Lung (tissue), 12 donors: ENCODE results near the gene MAN1B1. TPM values are rescaled to one million over a fixed set of nuclear protein-coding genes. Genes with fewer than 3 reads are reported as not detected.

Experiments
- ATAC-seq: fragments of 200-7000 bp; cut with Tn5 transposase; one replicate; pipeline ENCODE4 v1.9.1; 2020; ENCODE audit warnings: moderate number of reproducible peaks; ENCODE audit not compliant: insufficient read depth, low FRiP score
- DNase-seq, 3 donors: peaks; one replicate each; pipeline ENCODE4 v3.0.0-alpha.2; 2013 to 2017
- H3K27ac ChIP-seq, 2 donors: one replicate each; pipeline ENCODE4 v1.5.1; 2013; ENCODE audit warnings: mild to moderate bottlenecking in 2 of 2, moderate library complexity in 2 of 2, control low read depth in 1 of 2, inconsistent platforms in 1 of 2, low read depth in 1 of 2, low read length in 1 of 2
- H3K27me3 ChIP-seq, 3 donors: one replicate each; pipeline ENCODE4 v1.5.1; 2013; ENCODE audit warnings: low read length in 2 of 3; ENCODE audit not compliant: control insufficient read depth in 3 of 3, insufficient read depth in 3 of 3
- H3K36me3 ChIP-seq, 4 donors: one replicate each; pipeline ENCODE4 v1.5.1; 2013; ENCODE audit warnings: low read length in 4 of 4, mild to moderate bottlenecking in 1 of 4, moderate library complexity in 1 of 4; ENCODE audit not compliant: control insufficient read depth in 4 of 4, insufficient read depth in 4 of 4
- H3K4me1 ChIP-seq, 5 donors: one replicate each; pipeline ENCODE4 v1.5.1; 2013; ENCODE audit warnings: low read length in 5 of 5, mild to moderate bottlenecking in 2 of 5, moderate library complexity in 1 of 5; ENCODE audit not compliant: control insufficient read depth in 5 of 5, insufficient read depth in 5 of 5
- H3K4me3 ChIP-seq: one replicate; pipeline ENCODE4 v1.5.1; 2013; ENCODE audit warnings: mild to moderate bottlenecking, control low read depth, moderate library complexity
- H3K9ac ChIP-seq, 2 donors: one replicate each; pipeline ENCODE4 v1.5.1; 2013; ENCODE audit warnings: low read length in 2 of 2, control low read depth in 1 of 2; ENCODE audit not compliant: insufficient read depth in 1 of 2
- H3K9me3 ChIP-seq, 4 donors: one replicate each; pipeline ENCODE4 v1.5.1; 2013; ENCODE audit warnings: low read length in 3 of 4, mild to moderate bottlenecking in 1 of 4, moderate library complexity in 1 of 4; ENCODE audit not compliant: control insufficient read depth in 4 of 4, insufficient read depth in 3 of 4
- CTCF ChIP-seq: IDR thresholded peaks from 2 replicates; pipeline ENCODE4 v1.5.1; 2012; ENCODE audit warnings: mild to moderate bottlenecking; ENCODE audit errors: control extremely low read depth, extremely low read depth
- WGBS, 2 donors: extraction: QIAGEN DNeasy Blood & Tissue Kit; methylation state at CpG; one replicate each; pipeline ENCODE4 v1.1.7; 2013; 5-methylcytosine and 5-hydroxymethylcytosine counted together
- polyA plus RNA-seq, 2 donors: library from polyadenylated mRNA; stranded (reverse); fragments of 200-250 nt; gene quantifications; one replicate each; pipeline ENCODE4 v1.2.1, GENCODE V29; 2013
- total RNA-seq, 2 donors: library from RNA; depleted of rRNA in 1 of 2; stranded (reverse); fragments of >200 nt in 1 of 2; gene quantifications; one replicate each; pipeline ENCODE4 v1.2.1, GENCODE V29; 2014 to 2021
- donor health status: control.
- donor health status: control.
- donor health status: Bipolar disorder and iron deficiency.
- donor health status: healthy.
- donor health status: DM: yes; HTN: yes; CAD: no.

Gene MAN1B1
- total and polyA plus RNA-seq, 4 donors: 40.3 to 70.9 (median 56.8) TPM

- no peak within 1 kb of the TSS for H3K27ac ChIP-seq
- DNase-seq (no peak), ATAC-seq (peak; percentile 68)
- H3K9me3 ChIP-seq: peaks cover 0 to under 1% (median 0%) of the 10 kb centered on the region in 4 donors
- no peak within 1 kb of the TSS for H3K9ac ChIP-seq
- H3K27me3 ChIP-seq: peaks cover 0 to 21% (median 4%) of the 10 kb centered on the region in 3 donors
- WGBS, 2 donors: 23 to 29% methylated on average over 60 to 90 of the region's 90 CpGs
- TF ChIP-seq CTCF: no peak
- peak within 1 kb of the TSS; percentile 13 for H3K4me3 ChIP-seq
- H3K36me3 ChIP-seq: no peaks in the 10 kb centered on the region
- H3K4me1 ChIP-seq: peaks cover 0 to 39% (median 12%) of the 10 kb centered on the region in 5 donors
Measured at GRCh38 chr9:137053944-137054931, 32.5 kb upstream of the MAN1B1 start, which contains the start of gene ENTPD2. Gene ENTPD2, minus strand, starts transcription at chr9:137054061. Its CDS starts 64 bp downstream, at chr9:137053997.

GRCh38 chr9:137054932-137055384 lies 31.8 kb upstream of the MAN1B1 start:
- H3K9me3 ChIP-seq: no peaks in the 10 kb centered on the region
- H3K4me1 ChIP-seq: peaks cover 0 to 39% (median 12%) of the 10 kb centered on the region in 5 donors
- no peak for DNase-seq
- TF ChIP-seq CTCF: no peak
- no peak for ATAC-seq
- H3K9ac ChIP-seq: no peak overlapping the region
- 83 to 92% methylated on average over 17 of the region's 17 CpGs for WGBS, 2 donors
- no peak overlapping the region for H3K4me3 ChIP-seq
- H3K27ac ChIP-seq: no peak overlapping the region
- H3K36me3 ChIP-seq: no peaks in the 10 kb centered on the region
- peaks cover 0 to 16% (median 4%) of the 10 kb centered on the region in 3 donors for H3K27me3 ChIP-seq

- no peaks in the 10 kb centered on the region for H3K9me3 ChIP-seq
- no peak overlapping the region for H3K27ac ChIP-seq
- peaks cover 0 to 39% (median 12%) of the 10 kb centered on the region in 5 donors for H3K4me1 ChIP-seq
- no peaks in the 10 kb centered on the region for H3K36me3 ChIP-seq
- H3K9ac ChIP-seq: no peak overlapping the region
- ATAC-seq (no peak), DNase-seq (peak; percentile 98 to 99 (median 99))
- 46 to 63% methylated on average over 28 of the region's 28 CpGs for WGBS, 2 donors
- no peak overlapping the region for H3K4me3 ChIP-seq
- H3K27me3 ChIP-seq: peaks cover 0 to 16% (median 4%) of the 10 kb centered on the region in 3 donors
- TF ChIP-seq CTCF: no peak
Measured at GRCh38 chr9:137055385-137056364, 31.1 kb upstream of the MAN1B1 start.
